Testis (tissue), 2 donors: Measurements from ENCODE around the gene THSD4.

Experiments used
- CTCF ChIP-seq, 3 experiments: fragments of 450-650 bp in 2 of 3; fragments of 200-600 bp in 1 of 3; sonication (generic) in 1 of 3; IDR thresholded peaks; one replicate each; pipeline ENCODE4 v1.5.1; 2016 to 2019; ENCODE audit warnings: antibody characterized with exemption in 3 of 3, mild to moderate bottlenecking in 2 of 3, moderate library complexity in 1 of 3
- POLR2A ChIP-seq: fragments of 450-650 bp; IDR thresholded peaks from one replicate; pipeline ENCODE4 v1.6.1; 2017; ENCODE audit warnings: antibody characterized with exemption, mild to moderate bottlenecking, moderate library complexity

GRCh38 chr15:71250936-71251583 is 135.8 kb downstream of the THSD4 start:
- TF ChIP-seq POLR2A (no peak), CTCF (IDR thresholded peaks at IDR 0.05) (no peak)
